Transverse colon (tissue), 4 donors: ENCODE data around the gene APOC4. TPM values are rescaled to one million over a fixed set of nuclear protein-coding genes. Genes with fewer than 3 reads are reported as not detected.

ENCODE experiments used
- DNase-seq: peaks from one replicate; pipeline ENCODE4 v3.0.0-alpha.2; 2019
- H3K27ac ChIP-seq, 4 donors: fragments of 200-600 bp; sonication (generic); 2 replicates each; pipeline ENCODE4 v1.5.1; 2016 to 2018; ENCODE audit warnings: inconsistent platforms in 4 of 4
- H3K27me3 ChIP-seq: fragments of 200-600 bp; sonication (generic); 2 replicates; pipeline ENCODE4 v1.5.1; 2017; ENCODE audit warnings: inconsistent platforms
- H3K36me3 ChIP-seq, 4 donors: fragments of 200-600 bp; sonication (generic); 2 replicates each; pipeline ENCODE4 v1.5.1; 2017 to 2019; ENCODE audit warnings: inconsistent platforms in 4 of 4
- H3K4me1 ChIP-seq, 4 donors: fragments of 200-600 bp; sonication (generic); 2 replicates each; pipeline ENCODE4 v1.5.1; 2017 to 2020; ENCODE audit warnings: inconsistent platforms in 4 of 4
- H3K4me3 ChIP-seq, 4 donors: fragments of 200-600 bp; sonication (generic); 1 replicate in 1 of 4; 2 replicates in 3 of 4; pipeline versions ENCODE4 v1.5.1 to v1.6.1; 2017 to 2019; ENCODE audit warnings: inconsistent platforms in 4 of 4
- H3K9me3 ChIP-seq, 2 donors: fragments of 200-600 bp; sonication (generic); 2 replicates each; pipeline ENCODE4 v1.5.1; 2017 to 2019; ENCODE audit warnings: inconsistent platforms in 2 of 2
- EP300 ChIP-seq: sonication (generic); formaldehyde crosslinking; IDR thresholded peaks from one replicate; pipeline ENCODE4 v1.6.1; 2017; ENCODE audit warnings: antibody characterized with exemption, low read depth
- POLR2A ChIP-seq: fragments of 450-650 bp; IDR thresholded peaks from one replicate; pipeline ENCODE4 v1.6.1; 2016; ENCODE audit warnings: antibody characterized with exemption, mild to moderate bottlenecking, moderate library complexity
- POLR2AphosphoS5 ChIP-seq, 3 donors: sonication (generic); formaldehyde crosslinking; IDR thresholded peaks; one replicate each; pipeline ENCODE4 v1.6.1; 2016; ENCODE audit warnings: antibody characterized with exemption in 3 of 3
- WGBS, 2 donors: methylation state at CpG; one replicate each; pipeline ENCODE4 v1.1.5; 2018; ENCODE audit warnings: low coverage in 1 of 2; 5-methylcytosine and 5-hydroxymethylcytosine counted together
- in situ Hi-C, 4 donors: fragments of 200-750 bp; cut with MboI; loops; one replicate each; pipeline versions ENCODE4 v1.15.0 to v1.15.1; 2017; ENCODE audit warnings: low sequenced_read_pairs in 3 of 4, low pct_ligation_motif_present in 1 of 4, low pct_unique_long_range_greater_than_20kb in 1 of 4
- intact Hi-C: fragments of 100-400 bp; cut with DNase I; formaldehyde crosslinking; loops from one replicate; pipeline ENCODE4 v1.15.1; 2023; ENCODE audit warnings: low total_unique reads
- total RNA-seq, 4 donors: library from RNA; depleted of rRNA; stranded (reverse); fragments of >200 nt; gene quantifications; one replicate each; pipeline ENCODE4 v1.1.0, GENCODE V29; 2016
- TF ChIP-seq, protein P1 (sequence below), 5 experiments: fragments of 200-600 bp in 3 of 5; fragments of 450-650 bp in 2 of 5; sonication (generic) in 3 of 5; IDR thresholded peaks; 1 replicate in 2 of 5; 2 replicates in 3 of 5; pipeline ENCODE4 v1.5.1; 2016 to 2017; ENCODE audit warnings: antibody characterized with exemption in 5 of 5, inconsistent platforms in 3 of 5, mild to moderate bottlenecking in 2 of 5, moderate library complexity in 1 of 5

Gene APOC4
- total RNA-seq, 4 donors from 2014 or later: not detected

DNA sequence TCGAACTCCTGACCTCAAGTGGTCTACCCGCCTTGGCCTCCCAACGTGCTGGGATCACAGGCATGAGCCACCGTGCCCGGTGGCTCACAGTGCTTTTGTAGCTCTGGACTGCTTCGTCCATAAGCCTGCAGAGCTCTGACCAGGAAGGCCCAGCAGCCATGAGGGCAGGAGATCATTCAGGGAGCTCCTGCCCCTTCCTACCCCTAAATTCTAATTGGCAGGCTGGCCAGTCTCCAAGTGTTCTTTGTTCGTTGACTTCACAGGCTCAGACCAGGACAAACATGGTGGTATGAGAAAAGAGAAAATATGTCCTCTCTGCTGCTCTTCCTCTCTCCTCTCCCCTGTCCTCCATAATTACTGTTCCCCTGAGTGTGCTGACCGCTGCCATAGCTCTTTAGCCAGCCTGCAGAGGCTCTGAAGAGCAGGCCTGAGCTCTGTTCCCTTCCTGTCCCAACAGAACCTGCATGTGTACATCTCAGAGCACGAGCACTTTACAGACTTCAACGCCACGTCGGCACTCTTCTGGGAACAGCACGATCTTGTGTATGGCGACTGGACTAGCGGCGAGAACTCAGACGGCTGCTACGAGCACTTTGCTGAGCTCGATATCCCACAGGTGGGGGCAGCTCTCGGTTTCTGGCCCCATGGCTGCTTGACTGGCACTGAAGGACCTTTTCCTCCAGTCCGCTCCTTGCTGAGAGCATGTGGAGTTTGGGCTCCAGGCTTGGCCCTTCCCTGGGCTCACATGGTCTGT is 32.1 kb downstream of the APOC4 start:
- Histone ChIP-seq H3K4me3 (no peak overlapping the region), H3K27ac (no peak overlapping the region), H3K36me3 (peaks cover 0 to 59% (median 27%) of the 10 kb centered on the region in 4 donors), H3K27me3 (no peaks in the 10 kb centered on the region), H3K4me1 (no peaks in the 10 kb centered on the region), H3K9me3 (no peaks in the 10 kb centered on the region)
- 91 to 95% methylated on average over 13 to 21 of the region's 21 CpGs for WGBS, 2 donors
- in situ Hi-C loops (no loop called here), intact Hi-C loops (no loop called here)
- no peak for TF ChIP-seq POLR2A
- TF ChIP-seq, protein P1, sequence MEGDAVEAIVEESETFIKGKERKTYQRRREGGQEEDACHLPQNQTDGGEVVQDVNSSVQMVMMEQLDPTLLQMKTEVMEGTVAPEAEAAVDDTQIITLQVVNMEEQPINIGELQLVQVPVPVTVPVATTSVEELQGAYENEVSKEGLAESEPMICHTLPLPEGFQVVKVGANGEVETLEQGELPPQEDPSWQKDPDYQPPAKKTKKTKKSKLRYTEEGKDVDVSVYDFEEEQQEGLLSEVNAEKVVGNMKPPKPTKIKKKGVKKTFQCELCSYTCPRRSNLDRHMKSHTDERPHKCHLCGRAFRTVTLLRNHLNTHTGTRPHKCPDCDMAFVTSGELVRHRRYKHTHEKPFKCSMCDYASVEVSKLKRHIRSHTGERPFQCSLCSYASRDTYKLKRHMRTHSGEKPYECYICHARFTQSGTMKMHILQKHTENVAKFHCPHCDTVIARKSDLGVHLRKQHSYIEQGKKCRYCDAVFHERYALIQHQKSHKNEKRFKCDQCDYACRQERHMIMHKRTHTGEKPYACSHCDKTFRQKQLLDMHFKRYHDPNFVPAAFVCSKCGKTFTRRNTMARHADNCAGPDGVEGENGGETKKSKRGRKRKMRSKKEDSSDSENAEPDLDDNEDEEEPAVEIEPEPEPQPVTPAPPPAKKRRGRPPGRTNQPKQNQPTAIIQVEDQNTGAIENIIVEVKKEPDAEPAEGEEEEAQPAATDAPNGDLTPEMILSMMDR (IDR thresholded peaks at IDR 0.05): no peak
- TF ChIP-seq POLR2AphosphoS5 (IDR thresholded peaks at IDR 0.05): no peak
- no peak for TF ChIP-seq EP300
- DNase-seq: no peak

DNA sequence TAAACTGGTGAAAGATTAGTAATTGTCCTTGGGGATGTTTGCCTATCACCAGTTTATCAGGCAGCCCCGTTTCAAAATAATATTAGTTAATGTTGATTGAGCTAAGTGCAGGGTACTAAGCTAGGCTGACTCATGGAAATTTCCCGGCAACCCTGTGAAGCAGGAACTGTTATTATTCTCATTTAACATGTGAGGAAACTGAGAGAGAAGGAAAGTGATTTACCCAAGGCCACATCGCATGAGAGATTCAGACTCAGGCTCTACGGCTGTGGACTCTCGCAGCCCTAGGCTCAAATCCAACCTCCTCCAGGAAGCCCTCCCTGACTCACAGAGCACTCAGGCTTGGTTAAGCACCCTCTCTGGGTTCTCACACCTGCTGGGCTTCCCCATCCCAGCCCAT is 32.8 kb downstream of the APOC4 start:
- Histone ChIP-seq H3K4me1 (no peaks in the 10 kb centered on the region), H3K27me3 (no peaks in the 10 kb centered on the region), H3K4me3 (no peak overlapping the region), H3K9me3 (no peaks in the 10 kb centered on the region), H3K36me3 (peaks cover 0 to 66% (median 30%) of the 10 kb centered on the region in 4 donors), H3K27ac (no peak overlapping the region)
- DNase-seq: no peak
- TF ChIP-seq, protein P1 (IDR thresholded peaks at IDR 0.05): no peak
- no peak for TF ChIP-seq POLR2A
- no peak for TF ChIP-seq POLR2AphosphoS5 (IDR thresholded peaks at IDR 0.05)
- no peak for TF ChIP-seq EP300
- intact Hi-C loops (no loop called here), in situ Hi-C loops (no loop called here)
- WGBS, 2 donors: 50 to 84% methylated on average over 1 to 5 of the region's 5 CpGs

- intact Hi-C loops: no loop called here
- Histone ChIP-seq H3K27ac (no peak overlapping the region), H3K36me3 (peaks cover 0 to 70% (median 32%) of the 10 kb centered on the region in 4 donors), H3K4me3 (no peak overlapping the region), H3K9me3 (no peaks in the 10 kb centered on the region), H3K27me3 (no peaks in the 10 kb centered on the region), H3K4me1 (no peaks in the 10 kb centered on the region)
- in situ Hi-C loops: no loop called here
- WGBS, 2 donors: 97% methylated on average over 4 of the region's 4 CpGs; no CpG with 5 or more reads in 1 of the 2 donors
- DNase-seq: no peak
- TF ChIP-seq EP300 (no peak), POLR2AphosphoS5 (IDR thresholded peaks at IDR 0.05) (no peak), POLR2A (no peak)
- TF ChIP-seq, protein P1 (IDR thresholded peaks at IDR 0.05): no peak
Observed at GRCh38 chr19:44975444-44975843, 33.4 kb downstream of the APOC4 start.

GRCh38 chr19:44984005-44984404 is 42.0 kb downstream of the APOC4 start:
- in situ Hi-C loops: loop anchor here in 2 of 4 donors (5.0 to 10.0 kb wide), 2 partner anchors 81 to 83 kb away; no protein-coding TSS in a partner anchor
- intact Hi-C loops: no loop called here
- H3K4me1 ChIP-seq: no peaks in the 10 kb centered on the region
- WGBS, 2 donors: 89 to 100% methylated on average over 2 to 9 of the region's 9 CpGs
- peaks cover 0 to 26% (median 10%) of the 10 kb centered on the region in 4 donors for H3K36me3 ChIP-seq
- H3K27ac ChIP-seq: no peak overlapping the region
- TF ChIP-seq POLR2A (no peak), EP300 (no peak), POLR2AphosphoS5 (IDR thresholded peaks at IDR 0.05) (no peak)
- TF ChIP-seq, protein P1 (IDR thresholded peaks at IDR 0.05): no peak
- H3K9me3 ChIP-seq: no peaks in the 10 kb centered on the region
- H3K27me3 ChIP-seq: no peaks in the 10 kb centered on the region
- H3K4me3 ChIP-seq: no peak overlapping the region
- DNase-seq: no peak
